Renal pelvis (tissue), 4 donors: ENCODE measurements around the gene HAT1. TPM values are rescaled to one million over a fixed set of nuclear protein-coding genes. Genes with fewer than 3 reads are reported as not detected.

Source experiments
- DNase-seq: peaks from one replicate; pipeline ENCODE4 v3.0.0-alpha.2; 2013
- polyA plus RNA-seq, 3 donors: library from polyadenylated mRNA; unstranded; fragments of 120-200 nt; gene quantifications; one replicate each; pipeline ENCODE4 v1.2.1, GENCODE V29; 2013; ENCODE audit not compliant: insufficient read length in 3 of 3

Gene HAT1
- polyA plus RNA-seq, 3 donors = 54.7 to 62.5 (median 59.1) TPM

DNA sequence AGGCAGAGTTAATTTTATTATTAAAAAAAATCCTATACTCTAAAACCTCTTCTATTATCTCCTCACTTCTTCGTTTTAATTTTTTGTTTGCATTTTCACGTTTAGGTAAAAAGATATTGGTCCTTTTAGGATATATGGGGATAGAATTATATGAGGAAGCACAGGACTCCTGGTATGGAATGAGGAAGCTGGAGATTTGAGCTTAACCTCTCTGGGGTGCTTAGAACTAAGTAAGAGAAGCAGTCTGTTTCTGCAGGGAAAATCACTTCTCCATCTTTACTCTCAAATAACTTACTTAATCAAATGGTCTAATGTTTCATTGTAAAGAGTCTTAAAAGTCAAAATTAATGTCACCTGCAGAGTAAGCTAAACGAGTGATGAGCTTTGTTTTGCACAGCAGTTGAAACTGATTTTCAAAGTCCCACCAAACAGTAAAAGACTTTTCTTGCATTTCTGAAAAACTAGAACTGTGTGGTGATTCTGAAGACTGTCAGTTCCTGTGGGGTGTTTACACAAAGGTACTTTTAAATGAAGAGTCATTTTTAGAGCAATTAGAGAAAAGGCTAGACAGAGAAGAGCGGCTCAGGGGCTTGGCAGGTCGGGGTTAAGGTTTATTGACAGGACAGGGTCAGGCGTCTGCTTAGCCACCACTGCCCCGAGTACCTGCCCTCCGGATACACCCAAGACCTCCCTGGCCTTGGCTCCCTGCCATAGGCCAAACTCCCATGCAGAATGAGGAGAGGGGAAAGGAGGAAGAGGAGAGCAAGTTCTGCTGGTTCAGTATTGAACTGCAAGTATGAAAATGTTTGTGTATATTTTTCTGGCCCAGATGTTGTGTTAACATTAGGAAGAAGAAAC is 99.0 kb downstream of the HAT1 start:
- DNase-seq = no peak

DNA sequence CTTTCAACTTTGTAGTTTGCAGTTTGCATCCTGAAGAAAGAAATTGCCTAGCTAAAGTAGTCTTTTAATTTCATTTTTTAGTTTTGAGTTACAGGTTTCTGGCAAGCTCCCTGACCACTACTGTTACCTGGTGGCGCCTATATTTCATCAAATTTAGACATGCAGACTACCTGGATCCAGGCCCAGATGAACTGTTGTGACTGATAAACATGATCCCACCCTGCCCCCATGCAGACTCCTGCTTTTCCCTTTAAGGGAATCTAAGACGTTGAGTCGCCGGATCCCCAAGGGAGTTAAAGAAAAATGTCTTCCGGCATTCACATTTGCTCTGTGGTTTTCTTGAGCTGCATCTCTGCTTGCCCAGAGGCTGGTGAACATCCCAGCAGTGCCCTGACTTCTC is 99.7 kb downstream of the HAT1 start:
- no peak for DNase-seq

DNA sequence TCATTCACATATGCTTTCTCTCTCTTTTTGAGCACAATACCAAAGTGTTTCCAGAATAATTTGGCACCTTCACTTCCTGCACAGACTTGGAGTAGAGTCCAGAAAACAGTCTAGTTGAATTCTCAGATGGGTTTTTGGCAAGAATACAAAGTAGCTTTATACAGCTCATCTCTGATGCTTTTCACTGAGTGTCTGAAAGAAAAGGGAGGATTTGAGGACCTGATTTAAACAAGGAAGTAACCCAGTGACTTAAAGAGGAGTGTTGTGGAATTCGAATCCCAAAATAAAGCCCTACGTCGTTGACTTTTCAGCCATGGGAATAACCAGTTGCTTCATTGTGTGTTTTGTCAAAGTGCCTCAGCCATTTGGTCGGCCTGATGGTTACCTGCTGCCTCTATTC is 109.3 kb downstream of the HAT1 start:
- no peak for DNase-seq

Other genes with a start within 250 kb of the HAT1 start
- gene DYNC1I2, start 235.0 kb upstream of the HAT1 start, polyA plus RNA-seq = 100 to 1,000 TPM; 157 to 172 (median 170) TPM
- 10 to 100 TPM; 23.4 to 35.9 (median 29.8) TPM for gene SLC25A12, start 28.2 kb upstream of the HAT1 start, polyA plus RNA-seq
- 10 to 100 TPM; 10.9 to 22.3 (median 21.9) TPM for gene METAP1D, start 77.5 kb downstream of the HAT1 start, polyA plus RNA-seq
- under 1 TPM; 0.37 to 0.44 (median 0.39) TPM for gene DLX1, start 163.0 kb downstream of the HAT1 start, polyA plus RNA-seq
- under 1 TPM in 2 of 3 donors, not detected in 1; 0.12 to 0.14 TPM for gene DLX2, start 180.4 kb downstream of the HAT1 start, polyA plus RNA-seq